A549 (cell line): ENCODE measurements around the gene TPM2. TPM values are rescaled to one million over a fixed set of nuclear protein-coding genes. Genes with fewer than 3 reads are reported as not detected.

Experiments used
- ATAC-seq, 2 experiments: fragments of 200-7000 bp in 1 of 2; fragments of >200 bp in 1 of 2; cut with Nextera tagmentation in 1 of 2; cut with Tn5 transposase in 1 of 2; 3 replicates each; pipeline versions ENCODE4 v1.8.0 to v1.9.1; 2018 to 2020; ENCODE audit warnings: mild to moderate bottlenecking in 1 of 2, moderate library complexity in 1 of 2
- CTCF ChIA-PET: fragments of 300-600 bp; sonication (Branson Sonifier 250); formaldehyde crosslinking; extraction: SDS; loops from one replicate; lab custom pipeline; 2021; ENCODE audit warnings: antibody characterized with exemption, inconsistent platforms; lab: Yijun Ruan, JAX
- POLR2A ChIA-PET: fragments of 350-600 bp; formaldehyde crosslinking; extraction: SDS; loops from one replicate; lab custom pipeline; 2021; ENCODE audit warnings: antibody characterized with exemption, inconsistent platforms; lab: Yijun Ruan, JAX
- DNase-seq, 2 experiments: peaks; one replicate each; pipeline versions ENCODE4 v3.0.0 to v3.0.0-alpha.2; 2011 to 2016; ENCODE audit warnings: low read depth in 1 of 2, low spot score in 1 of 2
- FAIRE-seq: peaks from 2 replicates; lab custom pipeline; 2011; peaks lifted over from hg19 to GRCh38; lab: Jason Lieb, UNC
- H3K27ac ChIP-seq, 2 experiments: fragments of >200 bp; sonication (Bioruptor Twin); formaldehyde crosslinking; 3 replicates each; pipeline ENCODE4 v1.5.1; 2016 to 2017
- H3K4me1 ChIP-seq: fragments of >200 bp; sonication (Bioruptor Twin); formaldehyde crosslinking; 3 replicates; pipeline ENCODE4 v1.6.1; 2016
- H3K4me2 ChIP-seq: fragments of >200 bp; sonication (Bioruptor Twin); formaldehyde crosslinking; 3 replicates; pipeline ENCODE4 v1.6.1; 2016
- H3K4me3 ChIP-seq: fragments of >200 bp; sonication (Bioruptor Twin); formaldehyde crosslinking; 3 replicates; pipeline ENCODE4 v1.5.1; 2016
- H3K9me3 ChIP-seq: fragments of >200 bp; sonication (Bioruptor Twin); formaldehyde crosslinking; 3 replicates; pipeline ENCODE4 v1.6.1; 2016
- BCL3 ChIP-seq: fragments of >200 bp; sonication (Bioruptor Twin); formaldehyde crosslinking; IDR thresholded peaks from 3 replicates; pipeline ENCODE4 v1.6.1; 2016
- CHD4 ChIP-seq: fragments of 200-600 bp; sonication (generic); IDR thresholded peaks from 2 replicates; pipeline ENCODE4 v1.6.1; 2016; ENCODE audit warnings: antibody characterized with exemption, mild to moderate bottlenecking, borderline replicate concordance
- EHF ChIP-seq: fragments of 250-450 bp; sonication (Bioruptor Pico); IDR thresholded peaks from 2 replicates; pipeline ENCODE4 v1.5.0; 2020; ENCODE audit warnings: mild to moderate bottlenecking
- ELK1 ChIP-seq: fragments of 150-350 bp; IDR thresholded peaks from 2 replicates; pipeline ENCODE4 v1.6.1; 2014; ENCODE audit warnings: low read depth, mild to moderate bottlenecking, low read length
- FOXS1 ChIP-seq: fragments of 250-450 bp; sonication (Bioruptor Pico); IDR thresholded peaks from 2 replicates; pipeline ENCODE4 v1.5.0; 2020; ENCODE audit warnings: mild to moderate bottlenecking, moderate library complexity
- GATA3 ChIP-seq: IDR thresholded peaks from 2 replicates; pipeline ENCODE4 v1.6.1; 2012; ENCODE audit warnings: borderline replicate concordance
- HDAC2 ChIP-seq: fragments of 200-600 bp; sonication (generic); IDR thresholded peaks from 2 replicates; pipeline ENCODE4 v1.6.1; 2016
- HES2 ChIP-seq: fragments of >200 bp; sonication (Bioruptor Twin); formaldehyde crosslinking; IDR thresholded peaks from 2 replicates; pipeline ENCODE4 v1.6.1; 2016
- HMGXB4 ChIP-seq: fragments of 250-450 bp; sonication (Bioruptor Pico); IDR thresholded peaks from 2 replicates; pipeline ENCODE4 v1.5.0; 2021; ENCODE audit warnings: mild to moderate bottlenecking, moderate library complexity, borderline replicate concordance
- HOXA7 ChIP-seq: fragments of 250-450 bp; sonication (Bioruptor Pico); IDR thresholded peaks from 2 replicates; pipeline ENCODE4 v1.5.0; 2020; ENCODE audit warnings: mild to moderate bottlenecking, moderate library complexity
- JUN ChIP-seq, 2 experiments: fragments of >200 bp; sonication (Bioruptor Twin); formaldehyde crosslinking; IDR thresholded peaks; 2 replicates in 1 of 2; 3 replicates in 1 of 2; pipeline ENCODE4 v1.6.1; 2016 to 2017
- JUNB ChIP-seq: fragments of >200 bp; sonication (Bioruptor Twin); formaldehyde crosslinking; IDR thresholded peaks from 2 replicates; pipeline ENCODE4 v1.6.1; 2016
- KDM5A ChIP-seq: fragments of 200-600 bp; sonication (generic); IDR thresholded peaks from 2 replicates; pipeline ENCODE4 v1.6.1; 2016; ENCODE audit warnings: antibody characterized with exemption, mild to moderate bottlenecking
- MAFK ChIP-seq: fragments of 450-650 bp; IDR thresholded peaks from 2 replicates; pipeline ENCODE4 v1.6.1; 2014; ENCODE audit not compliant: partially characterized antibody
- MYC ChIP-seq: IDR thresholded peaks from 2 replicates; pipeline ENCODE4 v1.6.1; 2012; ENCODE audit warnings: mild to moderate bottlenecking, inconsistent platforms, low read length, improper control_type of control experiment, borderline replicate concordance
- NR3C1 ChIP-seq: fragments of >200 bp; sonication (Bioruptor Twin); formaldehyde crosslinking; IDR thresholded peaks from 3 replicates; pipeline ENCODE4 v1.6.1; 2017
- RARB ChIP-seq: fragments of 250-450 bp; sonication (Bioruptor Pico); IDR thresholded peaks from 2 replicates; pipeline ENCODE4 v1.8.0; 2021; ENCODE audit warnings: mild to moderate bottlenecking, moderate library complexity
- RCOR1 ChIP-seq: fragments of 150-350 bp; IDR thresholded peaks from 2 replicates; pipeline ENCODE4 v1.6.1; 2014; ENCODE audit warnings: antibody characterized with exemption, low read length, low read depth
- RFX5 ChIP-seq: fragments of 450-650 bp; IDR thresholded peaks from 2 replicates; pipeline ENCODE4 v1.7.1; 2014; ENCODE audit warnings: antibody characterized with exemption, mild to moderate bottlenecking, moderate library complexity
- RNF2 ChIP-seq: fragments of 200-600 bp; sonication (generic); IDR thresholded peaks from 2 replicates; pipeline ENCODE4 v1.6.1; 2016; ENCODE audit warnings: low read depth, mild to moderate bottlenecking, antibody characterized with exemption, moderate library complexity, borderline replicate concordance
- SMC3 ChIP-seq: fragments of >200 bp; sonication (Bioruptor Twin); formaldehyde crosslinking; IDR thresholded peaks from 3 replicates; pipeline ENCODE4 v1.6.1; 2018; ENCODE audit warnings: inconsistent platforms
- ZC3H11A ChIP-seq: fragments of 450-650 bp; IDR thresholded peaks from 2 replicates; pipeline ENCODE4 v1.6.1; 2014; ENCODE audit warnings: antibody characterized with exemption, mild to moderate bottlenecking
- ZNF302 ChIP-seq: fragments of 250-450 bp; sonication (Bioruptor Pico); IDR thresholded peaks from 2 replicates; pipeline ENCODE4 v1.9.0; 2021; ENCODE audit warnings: inconsistent platforms, mild to moderate bottlenecking, moderate library complexity
- ZSCAN20 ChIP-seq: fragments of 250-450 bp; sonication (Bioruptor Pico); IDR thresholded peaks from 2 replicates; pipeline ENCODE4 v1.8.0; 2022; ENCODE audit warnings: mild to moderate bottlenecking, moderate library complexity
- WGBS: methylation state at CpG from one replicate; pipeline ENCODE4 v1.1.6; 2017; ENCODE audit errors: missing lambda C conversion rate; 5-methylcytosine and 5-hydroxymethylcytosine counted together
- polyA plus RNA-seq, 4 experiments: library from polyadenylated mRNA; depleted of rRNA in 3 of 4; stranded (reverse); fragments of >200 nt; fragmentation: RNase III in 1 of 4; extraction: RNeasy Plus Mini Kit Qiagen cat#74134 plus additional on column Dnase treatment in 1 of 4; gene quantifications; 2 replicates in 3 of 4; 3 replicates in 1 of 4; pipeline ENCODE4 v1.2.3, GENCODE V29; 2011 to 2017
- TF ChIP-seq, protein P1 (sequence below): fragments of 250-450 bp; sonication (Bioruptor Pico); IDR thresholded peaks from 2 replicates; pipeline ENCODE4 v1.5.0; 2020; ENCODE audit warnings: low read depth, mild to moderate bottlenecking, moderate library complexity

Gene TPM2
- polyA plus RNA-seq, 2 of the 4 experiments (the other 2 are of a cell fraction), result 281 to 956 TPM

DNA sequence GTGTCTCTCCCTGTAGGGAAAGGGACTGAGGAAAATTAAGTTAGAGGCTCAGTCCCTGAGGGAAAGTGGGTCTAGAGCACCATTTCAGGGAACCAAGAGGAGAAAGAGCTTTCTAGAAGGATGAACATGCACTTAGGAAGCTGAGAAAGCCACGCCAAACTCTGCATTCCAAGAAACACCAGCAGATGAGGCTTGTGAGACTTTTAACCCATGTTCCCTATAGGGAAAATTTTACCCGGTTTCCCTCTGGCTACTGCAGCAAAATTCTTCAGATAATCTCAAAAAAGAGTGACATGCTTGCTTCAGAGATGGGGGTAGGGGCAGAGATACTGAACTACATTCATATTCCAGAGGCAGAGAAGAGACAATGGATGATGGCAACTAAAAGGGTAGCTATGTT lies 33.7 kb upstream of the TPM2 start (continued):
- TF ChIP-seq FOXS1 (CRISPR knock-in tag) (no peak), RFX5 (no peak), BCL3 (no peak), ZC3H11A (no peak), SMC3 (no peak)

- H3K4me3 ChIP-seq, result no peak overlapping the region
- no peak for FAIRE-seq
Observed at GRCh38 chr9:35719546-35719945, 29.8 kb upstream of the TPM2 start.

GRCh38 chr9:35718721-35719511 lies 29.2 kb upstream of the TPM2 start:
- ATAC-seq (no peak), FAIRE-seq (no peak)
- POLR2A ChIA-PET, result no interaction called here

More at GRCh38 chr9:35719546-35719945, 29.8 kb upstream of the TPM2 start:
- Histone ChIP-seq H3K9me3 (no peaks in the 10 kb centered on the region), H3K4me1 (no peaks in the 10 kb centered on the region), H3K4me2 (no peak overlapping the region), H3K27ac (no peak overlapping the region)
- ATAC-seq (no peak), DNase-seq (no peak)
- ChIA-PET POLR2A (no interaction called here), CTCF (interaction anchor here (31.4 to 32.5 kb wide), 2 partner anchors 2 to 16 kb away, joined by 758 read pairs; partner anchors contain the start of genes CREB3, TLN1 and TPM2)
- 93% methylated on average over 4 of the region's 4 CpGs for WGBS
- TF ChIP-seq HOXA7 (no peak), HES2 (no peak), HDAC2 (no peak), JUN (IDR thresholded peaks at IDR 0.05) (no peak), MAFK (no peak), CHD4 (no peak)

DNA sequence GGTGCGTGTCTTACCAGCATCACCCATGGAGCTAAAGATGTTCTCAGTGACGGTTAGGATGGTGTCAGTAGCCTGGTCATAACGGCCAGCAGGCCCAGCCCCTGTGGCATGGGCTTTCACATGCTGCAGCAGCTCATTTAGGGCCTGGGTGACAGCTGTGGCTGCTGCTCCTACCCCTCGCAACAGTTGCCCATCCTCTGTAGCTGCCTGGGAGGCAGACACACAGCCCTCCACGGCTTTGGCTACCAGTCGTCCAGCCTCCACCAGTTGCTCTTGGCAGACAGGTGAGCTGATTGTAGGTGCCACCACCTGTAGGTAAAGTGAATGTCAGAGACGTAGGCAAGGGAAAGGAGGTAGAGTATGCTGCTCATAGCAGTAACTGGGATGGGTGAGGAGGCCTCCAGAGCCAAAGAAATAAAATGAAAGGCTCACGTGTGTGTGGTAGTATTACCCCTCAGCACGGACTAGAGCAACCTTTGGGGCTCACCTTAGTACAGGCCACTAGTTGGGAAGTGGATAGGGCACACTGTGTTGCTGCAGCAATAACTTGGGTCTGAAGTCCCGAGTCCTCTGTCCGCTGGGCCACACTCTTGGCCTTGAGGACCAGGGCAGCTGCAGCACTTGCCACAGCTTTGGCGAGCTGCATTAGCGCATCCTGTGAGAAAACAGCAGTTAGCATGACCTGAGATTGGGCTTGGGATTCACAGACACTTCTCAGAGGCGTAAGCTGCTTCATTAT lies 27.6 kb upstream of the TPM2 start:
- WGBS, result 90% methylated on average over 14 of the region's 14 CpGs
- no peak for ATAC-seq

More at GRCh38 chr9:35718721-35719511, 29.2 kb upstream of the TPM2 start:
- no peak for DNase-seq
- TF ChIP-seq NR3C1, result no peak
- TF ChIP-seq EHF (CRISPR knock-in tag), result no peak
- no peak for TF ChIP-seq RNF2
- no peak for TF ChIP-seq JUNB
- 91% methylated on average over 15 of the region's 15 CpGs for WGBS
- Histone ChIP-seq H3K4me1 (no peaks in the 10 kb centered on the region), H3K4me3 (no peak overlapping the region), H3K4me2 (no peak overlapping the region), H3K9me3 (no peaks in the 10 kb centered on the region), H3K27ac (no peak overlapping the region)
- CTCF ChIA-PET, result interaction anchor here (1.4 to 32.5 kb wide), 5 partner anchors 1 to 58 kb away, joined by 4 to 758 read pairs (median 8); partner anchors contain the start of genes ARHGEF39, CREB3, TLN1 and TPM2

More for the DNA sequence above, 27.6 kb upstream of the TPM2 start:
- no peak overlapping the region for H3K27ac ChIP-seq
- CTCF ChIA-PET, result interaction anchor here (0.6 to 32.5 kb wide), 6 partner anchors 1 to 68 kb away, joined by 4 to 758 read pairs (median 8); partner anchors contain the start of genes ARHGEF39, CREB3, TLN1 and TPM2
- POLR2A ChIA-PET, result interaction anchor here (0.8 to 0.9 kb wide), 2 partner anchors 15 to 52 kb away, joined by 3 read pairs; partner anchors contain the start of genes ARHGEF39 and CREB3
- DNase-seq (no peak), FAIRE-seq (no peak)
- H3K4me3 ChIP-seq, result no peak overlapping the region
- no peak for TF ChIP-seq RARB (CRISPR knock-in tag)
- TF ChIP-seq ELK1, result no peak
- no peak for TF ChIP-seq NR3C1
- no peak for TF ChIP-seq ZC3H11A
- no peak for TF ChIP-seq RCOR1
- no peak for TF ChIP-seq ZSCAN20
- TF ChIP-seq HMGXB4 (CRISPR knock-in tag), result no peak
- TF ChIP-seq, protein P1, sequence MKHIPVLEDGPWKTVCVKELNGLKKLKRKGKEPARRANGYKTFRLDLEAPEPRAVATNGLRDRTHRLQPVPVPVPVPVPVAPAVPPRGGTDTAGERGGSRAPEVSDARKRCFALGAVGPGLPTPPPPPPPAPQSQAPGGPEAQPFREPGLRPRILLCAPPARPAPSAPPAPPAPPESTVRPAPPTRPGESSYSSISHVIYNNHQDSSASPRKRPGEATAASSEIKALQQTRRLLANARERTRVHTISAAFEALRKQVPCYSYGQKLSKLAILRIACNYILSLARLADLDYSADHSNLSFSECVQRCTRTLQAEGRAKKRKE (CRISPR knock-in tag), result no peak
- no peak for TF ChIP-seq ZNF302 (CRISPR knock-in tag)
- no peak for TF ChIP-seq KDM5A
- TF ChIP-seq GATA3, result no peak
- TF ChIP-seq MYC, result no peak
- no peaks in the 10 kb centered on the region for H3K4me1 ChIP-seq
- H3K4me2 ChIP-seq, result no peak overlapping the region
- no peaks in the 10 kb centered on the region for H3K9me3 ChIP-seq
